Neural crest cell (in vitro differentiated cells): ENCODE measurements around the gene LRRC73. TPM values are rescaled to one million over a fixed set of nuclear protein-coding genes. Genes with fewer than 3 reads are reported as not detected.

Experiments used
- DNase-seq: peaks from one replicate; pipeline ENCODE4 v3.0.0; 2021; ENCODE audit warnings: low read depth, mixed read lengths, low spot score
- H3K27ac Mint-ChIP-seq: one replicate; pipeline ENCODE4 v1.8.0; 2021; ENCODE audit warnings: mild to moderate bottlenecking, mixed read lengths; ENCODE audit not compliant: unreplicated experiment
- H3K27me3 Mint-ChIP-seq: 2 replicates; pipeline ENCODE4 v1.8.0; 2021; ENCODE audit warnings: low read depth, mild to moderate bottlenecking, mixed read lengths
- H3K36me3 Mint-ChIP-seq: 2 replicates; pipeline ENCODE4 v1.8.0; 2021; ENCODE audit warnings: low read depth, mild to moderate bottlenecking, mixed read lengths
- H3K4me1 Mint-ChIP-seq: 2 replicates; pipeline ENCODE4 v1.8.0; 2021; ENCODE audit warnings: mixed read lengths
- H3K4me3 Mint-ChIP-seq: one replicate; pipeline ENCODE4 v1.8.0; 2021; ENCODE audit warnings: mild to moderate bottlenecking, mixed read lengths
- H3K9me3 Mint-ChIP-seq: 2 replicates; pipeline ENCODE4 v1.8.0; 2021; ENCODE audit warnings: mixed read lengths
- total RNA-seq: library from RNA; stranded (reverse); gene quantifications from 2 replicates; pipeline ENCODE4 v1.2.1, GENCODE V29; 2021
- TF ChIP-seq, protein P1 (sequence below): fragments of 200-600 bp; sonication (generic); conservative IDR thresholded peaks from 2 replicates; pipeline ENCODE4 v1.5.0; 2021; ENCODE audit warnings: antibody characterized with exemption, mild to moderate bottlenecking

LRRC73 gene
- total RNA-seq, 1 donor from 2014 or later, result 2.1 TPM

DNA sequence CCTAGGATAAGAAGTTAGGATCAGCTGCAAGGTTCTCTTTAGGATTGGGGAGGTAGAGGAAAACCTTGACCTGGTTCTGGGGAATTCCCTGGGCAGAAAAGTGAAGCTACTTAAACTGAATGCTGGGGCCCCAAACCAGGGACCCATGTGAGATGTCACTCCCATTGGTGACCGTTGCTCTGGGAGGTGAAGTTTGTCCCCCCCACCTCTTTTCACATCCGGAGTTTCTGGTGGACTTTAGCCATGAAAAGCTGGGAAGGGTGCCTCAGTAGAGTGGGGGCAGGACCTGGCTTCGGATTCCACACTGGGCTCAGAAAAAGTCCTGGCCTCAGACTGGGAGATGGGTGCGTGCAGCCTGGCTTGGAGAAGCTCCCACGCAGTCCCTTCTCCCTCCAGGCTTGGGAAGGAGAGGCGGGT is 19.6 kb downstream of the LRRC73 start:
- no peak for DNase-seq
- peak overlapping the region; percentile 75 for H3K27ac Mint-ChIP-seq
- peaks cover 27% of the 10 kb centered on the region for H3K4me1 Mint-ChIP-seq
- TF ChIP-seq, protein P1, sequence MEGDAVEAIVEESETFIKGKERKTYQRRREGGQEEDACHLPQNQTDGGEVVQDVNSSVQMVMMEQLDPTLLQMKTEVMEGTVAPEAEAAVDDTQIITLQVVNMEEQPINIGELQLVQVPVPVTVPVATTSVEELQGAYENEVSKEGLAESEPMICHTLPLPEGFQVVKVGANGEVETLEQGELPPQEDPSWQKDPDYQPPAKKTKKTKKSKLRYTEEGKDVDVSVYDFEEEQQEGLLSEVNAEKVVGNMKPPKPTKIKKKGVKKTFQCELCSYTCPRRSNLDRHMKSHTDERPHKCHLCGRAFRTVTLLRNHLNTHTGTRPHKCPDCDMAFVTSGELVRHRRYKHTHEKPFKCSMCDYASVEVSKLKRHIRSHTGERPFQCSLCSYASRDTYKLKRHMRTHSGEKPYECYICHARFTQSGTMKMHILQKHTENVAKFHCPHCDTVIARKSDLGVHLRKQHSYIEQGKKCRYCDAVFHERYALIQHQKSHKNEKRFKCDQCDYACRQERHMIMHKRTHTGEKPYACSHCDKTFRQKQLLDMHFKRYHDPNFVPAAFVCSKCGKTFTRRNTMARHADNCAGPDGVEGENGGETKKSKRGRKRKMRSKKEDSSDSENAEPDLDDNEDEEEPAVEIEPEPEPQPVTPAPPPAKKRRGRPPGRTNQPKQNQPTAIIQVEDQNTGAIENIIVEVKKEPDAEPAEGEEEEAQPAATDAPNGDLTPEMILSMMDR, result no peak
- no peak overlapping the region for H3K4me3 Mint-ChIP-seq
- no peaks in the 10 kb centered on the region for H3K9me3 Mint-ChIP-seq
- no peaks in the 10 kb centered on the region for H3K27me3 Mint-ChIP-seq
- no peaks in the 10 kb centered on the region for H3K36me3 Mint-ChIP-seq

DNA sequence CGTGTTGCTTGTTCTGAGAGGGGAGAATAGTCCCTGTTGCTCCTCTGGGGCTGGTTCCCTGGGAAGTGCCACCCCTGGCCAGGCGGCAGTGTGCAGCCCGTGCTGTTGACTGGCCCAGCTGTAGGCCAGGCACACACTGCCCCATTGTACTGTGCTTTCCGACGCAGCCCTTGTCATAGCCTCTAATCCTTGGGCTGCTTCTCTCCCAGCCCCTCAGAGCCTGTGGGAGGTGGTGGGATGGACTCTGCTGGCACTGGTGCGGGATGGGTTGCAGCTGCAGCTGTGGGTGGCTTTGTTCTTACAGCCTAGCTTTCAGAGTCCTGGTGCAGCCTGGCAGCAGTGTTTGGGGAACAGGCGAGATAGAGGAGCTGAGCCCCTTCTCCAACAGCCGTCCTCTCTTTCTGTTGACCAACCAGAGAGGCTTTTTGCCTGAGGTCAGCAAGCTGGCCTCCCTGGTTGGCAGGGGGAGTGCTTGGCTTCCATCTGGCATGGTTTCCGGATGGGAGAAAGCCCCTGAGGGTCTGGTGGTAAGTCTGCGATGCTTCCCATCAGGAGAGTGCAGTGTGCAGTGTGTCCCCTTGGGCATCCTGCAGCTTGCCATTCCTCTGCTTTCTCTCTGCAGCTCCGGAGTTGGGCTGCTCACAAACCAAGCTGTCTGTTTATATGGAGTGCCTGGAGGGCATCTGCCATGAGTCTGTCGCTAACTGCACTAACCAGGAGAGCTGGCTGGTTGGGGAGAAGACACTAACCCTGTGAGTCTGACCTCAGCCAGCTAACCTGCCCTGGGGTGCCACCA is 20.7 kb downstream of the LRRC73 start:
- Mint-ChIP-seq H3K4me3 (no peak overlapping the region), H3K36me3 (no peaks in the 10 kb centered on the region), H3K27me3 (no peaks in the 10 kb centered on the region), H3K9me3 (no peaks in the 10 kb centered on the region), H3K27ac (peak overlapping the region; percentile 57), H3K4me1 (peaks cover 22% of the 10 kb centered on the region)
- no peak for DNase-seq
- TF ChIP-seq, protein P1, result no peak

DNA sequence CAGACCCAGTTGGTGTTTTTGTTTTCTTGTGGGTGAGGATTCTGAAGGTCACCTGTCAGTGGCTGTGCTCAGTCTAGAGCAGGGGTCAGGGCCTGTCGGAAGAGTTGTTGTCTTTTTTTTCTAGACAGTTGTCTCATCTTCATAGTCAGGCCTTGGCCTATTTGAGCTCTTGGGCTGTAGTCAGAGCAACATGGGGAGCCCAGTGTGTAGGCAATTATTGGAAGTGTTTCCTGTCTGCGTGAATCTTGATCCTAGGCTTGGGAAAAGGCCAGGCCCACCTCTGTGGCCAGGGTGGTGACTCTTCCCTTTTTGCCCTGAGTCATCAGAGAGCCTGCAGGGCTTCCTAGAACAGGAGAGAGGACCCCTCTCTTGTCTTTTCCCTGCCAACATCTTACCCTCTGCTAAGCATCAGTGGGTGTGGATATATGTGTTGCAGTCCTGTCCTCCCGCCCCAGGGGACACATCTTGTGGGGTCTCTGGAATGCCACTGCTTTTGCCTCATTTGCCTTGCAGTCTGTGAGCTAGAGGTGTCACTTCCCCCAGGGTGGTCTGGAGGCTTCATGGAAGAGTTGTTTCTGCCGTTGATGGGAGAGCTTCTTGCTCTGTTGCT is 21.4 kb downstream of the LRRC73 start:
- TF ChIP-seq, protein P1, result no peak
- H3K27ac Mint-ChIP-seq, result peak overlapping the region; percentile 48
- no peaks in the 10 kb centered on the region for H3K36me3 Mint-ChIP-seq
- DNase-seq, result no peak
- no peak overlapping the region for H3K4me3 Mint-ChIP-seq
- H3K4me1 Mint-ChIP-seq, result peaks cover 18% of the 10 kb centered on the region
- H3K9me3 Mint-ChIP-seq, result no peaks in the 10 kb centered on the region
- H3K27me3 Mint-ChIP-seq, result no peaks in the 10 kb centered on the region

DNA sequence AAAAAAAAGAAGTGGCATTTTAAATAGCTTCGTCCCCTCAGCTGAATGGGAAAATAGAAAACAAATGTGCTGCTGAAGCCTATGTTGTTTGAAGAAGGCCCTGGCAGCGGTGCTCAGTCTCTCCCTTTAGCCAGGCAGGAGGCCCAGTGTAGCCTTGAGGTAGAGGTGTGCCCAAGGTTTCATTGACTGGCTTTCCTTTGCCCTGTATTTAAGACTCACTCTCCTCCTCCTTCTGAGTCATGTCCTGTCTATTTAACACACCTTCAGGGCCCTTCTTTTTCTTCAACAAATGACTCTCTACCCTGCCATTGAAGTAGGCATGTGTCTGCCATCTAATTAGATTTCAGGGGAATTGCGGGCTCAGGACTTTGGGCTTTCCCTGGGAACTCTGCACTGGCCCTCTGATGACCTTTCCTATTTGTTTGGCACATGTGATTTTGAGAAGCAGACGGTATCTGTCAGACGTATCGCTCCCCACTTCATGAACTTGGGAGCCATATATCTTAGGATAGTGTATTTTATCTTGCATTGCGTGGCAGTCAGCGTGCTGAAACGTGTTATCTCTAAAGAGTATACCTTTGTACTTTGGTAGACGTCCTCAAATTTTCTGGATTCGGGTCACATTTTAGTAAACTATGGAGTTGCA is 28.4 kb downstream of the LRRC73 start:
- no peaks in the 10 kb centered on the region for H3K36me3 Mint-ChIP-seq
- no peak overlapping the region for H3K4me3 Mint-ChIP-seq
- H3K27ac Mint-ChIP-seq, result no peak overlapping the region
- H3K9me3 Mint-ChIP-seq, result no peaks in the 10 kb centered on the region
- H3K4me1 Mint-ChIP-seq, result peaks cover 49% of the 10 kb centered on the region
- DNase-seq, result no peak
- TF ChIP-seq, protein P1, result no peak
- H3K27me3 Mint-ChIP-seq, result no peaks in the 10 kb centered on the region

DNA sequence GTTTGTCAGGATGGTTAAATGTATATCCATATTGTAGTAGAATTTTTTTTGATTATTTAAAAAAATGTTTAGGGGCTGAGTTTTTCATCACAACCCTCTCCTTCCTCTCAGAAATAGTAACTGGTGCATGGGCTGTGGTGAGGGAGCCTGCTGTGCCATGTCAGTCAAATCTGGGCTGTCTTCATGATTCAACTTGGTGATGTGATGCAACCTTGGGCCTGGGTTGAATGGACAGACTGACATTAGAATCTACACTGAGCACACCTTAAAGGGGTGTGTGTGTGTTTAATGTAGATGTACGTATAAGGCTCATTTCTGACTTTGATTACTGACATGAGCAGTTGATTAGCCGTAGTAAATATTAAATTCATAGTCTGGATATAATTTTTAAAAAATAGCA is 29.1 kb downstream of the LRRC73 start:
- peak overlapping the region; percentile 58 for H3K4me3 Mint-ChIP-seq
- TF ChIP-seq, protein P1, result no peak
- H3K36me3 Mint-ChIP-seq, result no peaks in the 10 kb centered on the region
- H3K4me1 Mint-ChIP-seq, result peaks cover 51% of the 10 kb centered on the region
- no peaks in the 10 kb centered on the region for H3K27me3 Mint-ChIP-seq
- H3K9me3 Mint-ChIP-seq, result no peaks in the 10 kb centered on the region
- no peak for DNase-seq
- no peak overlapping the region for H3K27ac Mint-ChIP-seq
